WTC11 (cell line): Measurements from ENCODE around the gene SMAP2.

Source experiments
- CBFB ChIP-seq: sonication (generic); formaldehyde crosslinking; IDR thresholded peaks from 2 replicates; pipeline ENCODE4 v1.8.1; 2022; ENCODE audit warnings: mild to moderate bottlenecking, low read depth, missing genetic modification reagents
- CREM ChIP-seq: sonication (generic); formaldehyde crosslinking; IDR thresholded peaks from 2 replicates; pipeline ENCODE4 v1.8.1; 2022; ENCODE audit warnings: mild to moderate bottlenecking, missing genetic modification reagents, moderate library complexity
- SMAD3 ChIP-seq: sonication (generic); formaldehyde crosslinking; IDR thresholded peaks from 2 replicates; pipeline ENCODE4 v1.8.0; 2022; ENCODE audit warnings: missing genetic modification reagents, mild to moderate bottlenecking, borderline replicate concordance
- TP53 ChIP-seq: sonication (generic); formaldehyde crosslinking; IDR thresholded peaks from 2 replicates; pipeline ENCODE4 v1.8.1; 2023; ENCODE audit warnings: mild to moderate bottlenecking, missing genetic modification reagents
- TF ChIP-seq, protein P1 (sequence below): fragments of 250-450 bp; sonication (Bioruptor Pico); IDR thresholded peaks from 2 replicates; pipeline ENCODE4 v2.1.2; 2022; ENCODE audit warnings: mild to moderate bottlenecking, moderate library complexity
- TF ChIP-seq, protein P2 (sequence below): fragments of 200-600 bp; IDR thresholded peaks from 2 replicates; pipeline ENCODE4 v1.8.0; 2022; ENCODE audit warnings: antibody characterized with exemption

DNA sequence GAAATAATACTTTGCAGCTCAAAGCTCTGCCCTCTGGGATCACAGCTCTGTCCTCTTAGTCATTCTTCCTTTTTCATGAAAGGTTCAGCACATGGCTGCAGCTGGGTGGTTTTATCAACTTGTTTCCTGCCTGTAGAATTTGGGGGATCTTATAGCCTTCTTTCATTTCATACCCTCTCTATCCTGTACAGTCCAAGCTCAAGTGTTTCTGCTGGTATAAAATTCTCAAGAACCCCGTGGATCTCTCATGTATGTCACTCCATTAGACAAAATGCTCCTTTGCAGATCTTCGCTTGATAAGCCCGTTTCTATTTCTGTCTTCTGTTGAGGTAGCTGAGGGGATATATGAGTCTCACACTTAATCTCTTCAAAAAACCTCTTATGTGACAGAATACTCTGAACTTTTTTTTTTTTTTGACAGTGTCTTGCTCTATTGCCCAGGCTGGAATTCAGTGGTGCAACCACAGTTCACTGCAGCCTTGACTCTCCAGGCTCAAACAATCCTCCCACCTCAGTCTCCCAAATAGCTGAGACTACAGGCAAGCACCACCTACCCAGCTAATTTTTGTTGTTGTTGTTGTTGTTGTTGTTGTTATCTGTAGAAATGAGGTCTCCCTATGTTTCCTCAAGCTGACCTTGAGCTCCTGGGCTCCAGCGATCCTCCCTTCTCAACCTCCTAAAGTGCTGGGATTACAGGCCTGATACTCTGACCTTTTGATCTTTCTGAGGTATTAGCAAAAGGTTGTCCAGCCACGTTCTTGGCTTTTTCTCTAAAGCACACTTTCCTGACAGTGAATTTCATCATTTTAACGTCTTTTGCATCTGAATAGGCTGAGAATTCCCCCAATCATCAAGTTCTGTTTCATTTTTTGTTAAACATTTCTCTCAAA, 31.8 kb upstream of the SMAP2 start:
- TF ChIP-seq, protein P1, sequence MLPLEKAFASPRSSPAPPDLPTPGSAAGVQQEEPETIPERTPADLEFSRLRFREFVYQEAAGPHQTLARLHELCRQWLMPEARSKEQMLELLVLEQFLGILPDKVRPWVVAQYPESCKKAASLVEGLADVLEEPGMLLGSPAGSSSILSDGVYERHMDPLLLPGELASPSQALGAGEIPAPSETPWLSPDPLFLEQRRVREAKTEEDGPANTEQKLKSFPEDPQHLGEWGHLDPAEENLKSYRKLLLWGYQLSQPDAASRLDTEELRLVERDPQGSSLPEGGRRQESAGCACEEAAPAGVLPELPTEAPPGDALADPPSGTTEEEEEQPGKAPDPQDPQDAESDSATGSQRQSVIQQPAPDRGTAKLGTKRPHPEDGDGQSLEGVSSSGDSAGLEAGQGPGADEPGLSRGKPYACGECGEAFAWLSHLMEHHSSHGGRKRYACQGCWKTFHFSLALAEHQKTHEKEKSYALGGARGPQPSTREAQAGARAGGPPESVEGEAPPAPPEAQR (CRISPR knock-in tag), result no peak
- TF ChIP-seq, protein P2, sequence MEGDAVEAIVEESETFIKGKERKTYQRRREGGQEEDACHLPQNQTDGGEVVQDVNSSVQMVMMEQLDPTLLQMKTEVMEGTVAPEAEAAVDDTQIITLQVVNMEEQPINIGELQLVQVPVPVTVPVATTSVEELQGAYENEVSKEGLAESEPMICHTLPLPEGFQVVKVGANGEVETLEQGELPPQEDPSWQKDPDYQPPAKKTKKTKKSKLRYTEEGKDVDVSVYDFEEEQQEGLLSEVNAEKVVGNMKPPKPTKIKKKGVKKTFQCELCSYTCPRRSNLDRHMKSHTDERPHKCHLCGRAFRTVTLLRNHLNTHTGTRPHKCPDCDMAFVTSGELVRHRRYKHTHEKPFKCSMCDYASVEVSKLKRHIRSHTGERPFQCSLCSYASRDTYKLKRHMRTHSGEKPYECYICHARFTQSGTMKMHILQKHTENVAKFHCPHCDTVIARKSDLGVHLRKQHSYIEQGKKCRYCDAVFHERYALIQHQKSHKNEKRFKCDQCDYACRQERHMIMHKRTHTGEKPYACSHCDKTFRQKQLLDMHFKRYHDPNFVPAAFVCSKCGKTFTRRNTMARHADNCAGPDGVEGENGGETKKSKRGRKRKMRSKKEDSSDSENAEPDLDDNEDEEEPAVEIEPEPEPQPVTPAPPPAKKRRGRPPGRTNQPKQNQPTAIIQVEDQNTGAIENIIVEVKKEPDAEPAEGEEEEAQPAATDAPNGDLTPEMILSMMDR, result no peak
- TF ChIP-seq CREM (CRISPR knock-in tag) (no peak), SMAD3 (CRISPR knock-in tag) (no peak), TP53 (no peak), CBFB (CRISPR knock-in tag) (no peak)
